Keratinocyte (primary cell): ENCODE results near the gene HNRNPLL. TPM values are rescaled to one million over a fixed set of nuclear protein-coding genes. Genes with fewer than 3 reads are reported as not detected.

Experiments
- DNase-seq: peaks from one replicate; pipeline ENCODE4 v3.0.0-alpha.2; 2011; ENCODE audit warnings: low read depth, missing footprints, low spot score
- FAIRE-seq: peaks from 2 replicates; lab custom pipeline; 2011; peaks lifted over from hg19 to GRCh38; lab: Jason Lieb, UNC
- H2AFZ ChIP-seq: 2 replicates; pipeline ENCODE4 v1.6.0; 2012; ENCODE audit warnings: low read length, control low read depth, inconsistent platforms; ENCODE audit not compliant: control insufficient read depth
- H3K27ac ChIP-seq: 2 replicates; pipeline ENCODE4 v1.5.1; 2011; ENCODE audit warnings: low read length; ENCODE audit not compliant: control insufficient read depth, insufficient read depth
- H3K27me3 ChIP-seq: 3 replicates; pipeline ENCODE4 v1.6.0; 2011; ENCODE audit warnings: low read length; ENCODE audit not compliant: control insufficient read depth, insufficient read depth; ENCODE audit errors: extremely low read depth
- H3K36me3 ChIP-seq, 2 experiments: 2 replicates in 1 of 2; 3 replicates in 1 of 2; pipeline ENCODE4 v1.5.1; 2011; ENCODE audit warnings: low read length in 2 of 2, mild to moderate bottlenecking in 1 of 2; ENCODE audit not compliant: control insufficient read depth in 2 of 2, insufficient read depth in 2 of 2; ENCODE audit errors: extremely low read depth in 1 of 2
- H3K4me1 ChIP-seq: 3 replicates; pipeline ENCODE4 v1.5.1; 2011; ENCODE audit warnings: low read length; ENCODE audit not compliant: control insufficient read depth, insufficient read depth; ENCODE audit errors: extremely low read depth
- H3K4me2 ChIP-seq: 3 replicates; pipeline ENCODE4 v1.6.0; 2011; ENCODE audit warnings: low read depth, low read length; ENCODE audit not compliant: control insufficient read depth, insufficient read depth; ENCODE audit errors: extremely low read depth
- H3K4me3 ChIP-seq, 3 experiments: fragments of 200-600 bp in 1 of 3; sonication (generic) in 1 of 3; 2 replicates in 2 of 3; 3 replicates in 1 of 3; pipeline ENCODE4 v1.5.1; 2011 to 2016; ENCODE audit warnings: low read length in 3 of 3, mild to moderate bottlenecking in 3 of 3, control low read depth in 2 of 3, inconsistent platforms in 1 of 3, low read depth in 1 of 3, mixed read lengths in 1 of 3, mixed run types in 1 of 3, moderate library complexity in 1 of 3; ENCODE audit not compliant: control insufficient read depth in 2 of 3, insufficient read depth in 2 of 3; ENCODE audit errors: extremely low read depth in 1 of 3
- H3K79me2 ChIP-seq: 2 replicates; pipeline ENCODE4 v1.6.0; 2012; ENCODE audit warnings: low read length; ENCODE audit not compliant: control insufficient read depth, insufficient read depth
- H3K9ac ChIP-seq: 3 replicates; pipeline ENCODE4 v1.6.0; 2011; ENCODE audit warnings: low read length; ENCODE audit not compliant: control insufficient read depth, insufficient read depth; ENCODE audit errors: extremely low read depth
- H3K9me1 ChIP-seq: 3 replicates; pipeline ENCODE4 v1.6.0; 2011; ENCODE audit warnings: low read length; ENCODE audit not compliant: control insufficient read depth, insufficient read depth; ENCODE audit errors: extremely low read depth
- H3K9me3 ChIP-seq: 2 replicates; pipeline ENCODE4 v1.5.1; 2012; ENCODE audit warnings: low read depth, low read length; ENCODE audit not compliant: control insufficient read depth
- H4K20me1 ChIP-seq: 3 replicates; pipeline ENCODE4 v1.6.0; 2011; ENCODE audit warnings: low read length; ENCODE audit not compliant: control insufficient read depth, insufficient read depth; ENCODE audit errors: extremely low read depth
- CTCF ChIP-seq, 3 experiments: IDR thresholded peaks in 1 of 3; conservative IDR thresholded peaks in 1 of 3; optimal IDR thresholded peaks in 1 of 3; 2 replicates in 2 of 3; 3 replicates in 1 of 3; pipeline versions ENCODE3 to v1.5.1; 2011; ENCODE audit warnings: low read length in 3 of 3, mild to moderate bottlenecking in 3 of 3, moderate library complexity in 2 of 3, control low read depth in 1 of 3, inconsistent platforms in 1 of 3; ENCODE audit not compliant: insufficient read depth in 2 of 3; ENCODE audit errors: extremely low read depth in 1 of 3
- EZH2 ChIP-seq: IDR thresholded peaks from one replicate; pipeline ENCODE4 v1.6.1; 2012; ENCODE audit warnings: inconsistent platforms, mild to moderate bottlenecking, low read length, moderate library complexity
- dilution Hi-C: fragments of 300-500 bp; cut with MboI; formaldehyde crosslinking; loops from one replicate; pipeline ENCODE4 v1.7.0; 2020; ENCODE audit warnings: low sequenced_read_pairs; ENCODE audit not compliant: extremely low pct_ligation_motif_present
- polyA plus RNA-seq, 5 experiments: library from polyadenylated mRNA; depleted of rRNA in 3 of 5; stranded (reverse) in 3 of 5; stranded (forward) in 1 of 5; unstranded in 1 of 5; fragments of >200 nt; gene quantifications; 1 replicate in 1 of 5; 2 replicates in 3 of 5; 3 replicates in 1 of 5; pipeline versions ENCODE4 v1.2.1 to v1.2.3, GENCODE V29; 2011 to 2012; ENCODE audit warnings: missing spikeins in 2 of 5, low read depth in 1 of 5, low replicate concordance in 1 of 5

HNRNPLL gene
- polyA plus RNA-seq, 1 donor (not counting 4 experiments of a cell fraction or from before 2014, with no cell fraction given): 53.8 TPM

DNA sequence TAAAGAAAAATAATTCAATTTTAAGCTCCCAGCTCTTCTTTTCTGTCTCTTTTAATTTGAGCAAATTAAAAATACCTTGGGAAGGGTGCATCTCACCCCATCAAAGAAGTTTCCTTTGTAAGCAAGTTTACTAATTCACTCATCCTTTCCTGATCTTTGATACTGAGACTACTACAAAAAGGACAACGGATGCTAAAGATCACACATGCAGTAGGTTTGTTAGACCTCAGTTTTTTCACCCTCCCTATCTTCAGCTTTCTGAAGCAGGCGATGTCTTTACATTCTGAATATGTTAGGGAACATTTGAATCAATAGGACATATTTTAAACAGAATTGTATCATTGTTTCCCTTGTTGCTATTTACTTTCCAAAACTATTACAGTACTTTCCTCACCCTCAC is 6.0 kb upstream of the HNRNPLL start:
- no peak for FAIRE-seq
- Histone ChIP-seq H3K9ac (no peak overlapping the region), H3K4me3 (no peak overlapping the region), H3K79me2 (no peaks in the 10 kb centered on the region), H4K20me1 (no peaks in the 10 kb centered on the region), H3K36me3 (no peaks in the 10 kb centered on the region), H3K27ac (no peak overlapping the region), H3K9me1 (no peaks in the 10 kb centered on the region), H3K4me2 (no peak overlapping the region), H3K9me3 (no peaks in the 10 kb centered on the region), H2AFZ (no peak overlapping the region), H3K27me3 (no peaks in the 10 kb centered on the region), H3K4me1 (peaks cover 4% of the 10 kb centered on the region)
- dilution Hi-C loops: loop anchor here (25.0 kb wide), 1 partner anchor 104 kb away; no protein-coding TSS in a partner anchor
- TF ChIP-seq CTCF (optimal IDR thresholded peaks at IDR 0.05 in 1 of 3, IDR thresholded peaks at IDR 0.05 in 1 of 3, conservative IDR thresholded peaks at IDR 0.05 in 1 of 3; ENCODE audit: extremely low read depth in 1 of 3, insufficient read depth in 2 of 3, low read length in 3 of 3) (no peak), EZH2 (no peak)
- no peak for DNase-seq

DNA sequence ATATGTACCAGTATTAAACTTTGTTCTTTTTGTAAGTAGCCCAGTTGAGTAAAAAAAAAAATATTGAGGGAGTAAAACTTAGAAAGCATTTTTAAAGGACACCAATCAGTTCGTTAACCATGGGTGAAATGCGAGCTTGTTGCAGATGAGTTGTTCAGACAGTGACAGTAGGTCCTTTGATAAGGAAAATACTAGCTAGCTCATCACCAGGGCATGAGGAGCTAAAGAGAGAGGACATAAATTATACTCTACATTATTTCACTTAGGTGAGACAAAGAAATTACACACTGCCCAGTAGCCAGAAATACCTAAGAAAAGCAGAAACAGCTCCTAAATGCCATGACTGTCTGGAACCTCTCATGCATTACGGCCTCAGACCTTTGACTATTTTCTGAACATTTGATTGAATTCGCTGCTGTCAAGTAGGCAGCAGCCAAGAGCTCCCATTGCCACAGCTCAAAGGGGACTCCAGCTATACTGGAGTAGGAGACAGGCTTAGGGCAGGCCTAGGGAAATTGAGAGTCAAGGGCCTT is 2.6 kb upstream of the HNRNPLL start:
- Histone ChIP-seq H3K36me3 (no peaks in the 10 kb centered on the region), H2AFZ (no peak overlapping the region), H3K9me3 (no peaks in the 10 kb centered on the region), H3K9ac (no peak overlapping the region), H3K4me2 (no peak overlapping the region), H3K4me3 (no peak overlapping the region), H3K27me3 (no peaks in the 10 kb centered on the region), H3K9me1 (no peaks in the 10 kb centered on the region), H4K20me1 (no peaks in the 10 kb centered on the region), H3K79me2 (peaks cover 21% of the 10 kb centered on the region), H3K27ac (no peak overlapping the region), H3K4me1 (peaks cover 10% of the 10 kb centered on the region)
- dilution Hi-C loops: loop anchor here (25.0 kb wide), 1 partner anchor 107 kb away; no protein-coding TSS in a partner anchor
- no peak for DNase-seq
- TF ChIP-seq CTCF (optimal IDR thresholded peaks at IDR 0.05 in 1 of 3, IDR thresholded peaks at IDR 0.05 in 1 of 3, conservative IDR thresholded peaks at IDR 0.05 in 1 of 3; ENCODE audit: extremely low read depth in 1 of 3, insufficient read depth in 2 of 3, low read length in 3 of 3) (no peak), EZH2 (no peak)
- no peak for FAIRE-seq
